GM06990 (cell line): ENCODE results near the gene RALGDS.

Experiments used
- DNase-seq: peaks from one replicate; pipeline ENCODE4 v3.0.0-alpha.2; 2011; ENCODE audit not compliant: insufficient read length; ENCODE audit errors: extremely low read depth
- H3K27me3 ChIP-seq: replicated peaks from 2 replicates; pipeline ENCODE4 v1.6.0; 2011; ENCODE audit warnings: low read length; ENCODE audit not compliant: control insufficient read depth, insufficient read depth
- H3K36me3 ChIP-seq: 2 replicates; pipeline ENCODE4 v1.5.1; 2011; ENCODE audit warnings: low read length; ENCODE audit not compliant: control insufficient read depth, insufficient read depth
- H3K4me3 ChIP-seq: replicated peaks from 2 replicates; pipeline ENCODE4 v1.5.1; 2011; ENCODE audit warnings: low read depth, mild to moderate bottlenecking, control low read depth, low read length
- CTCF ChIP-seq: IDR thresholded peaks from 2 replicates; pipeline ENCODE4 v1.5.1; 2011; ENCODE audit warnings: low read length, control low read depth, mild to moderate bottlenecking, inconsistent platforms; ENCODE audit not compliant: insufficient read depth, poor library complexity, severe bottlenecking

RALGDS gene

GRCh38 chr9:133154097-133154989 is 33.3 kb upstream of the RALGDS start:
- Histone ChIP-seq H3K4me3 (no peak overlapping the region), H3K27me3 (no peaks in the 10 kb centered on the region), H3K36me3 (no peaks in the 10 kb centered on the region)
- TF ChIP-seq CTCF = no peak
- no peak for DNase-seq

- DNase-seq = no peak
- Histone ChIP-seq H3K36me3 (no peaks in the 10 kb centered on the region), H3K27me3 (no peaks in the 10 kb centered on the region), H3K4me3 (no peak overlapping the region)
- no peak for TF ChIP-seq CTCF
Measured at GRCh38 chr9:133153227-133154096, 32.4 kb upstream of the RALGDS start.

- no peaks in the 10 kb centered on the region for H3K27me3 ChIP-seq
- H3K4me3 ChIP-seq = no peak overlapping the region
- DNase-seq = no peak
- TF ChIP-seq CTCF = no peak
- H3K36me3 ChIP-seq = no peaks in the 10 kb centered on the region
Measured at GRCh38 chr9:133151601-133152525, 30.8 kb upstream of the RALGDS start.

- TF ChIP-seq CTCF = no peak
- no peak overlapping the region for H3K4me3 ChIP-seq
- H3K27me3 ChIP-seq = no peaks in the 10 kb centered on the region
- no peaks in the 10 kb centered on the region for H3K36me3 ChIP-seq
- DNase-seq = no peak
Measured at GRCh38 chr9:133151041-133151440, 30.0 kb upstream of the RALGDS start.
